ENCODE measurements around the gene RP9. TPM values are rescaled to one million over a fixed set of nuclear protein-coding genes. Genes with fewer than 3 reads are reported as not detected.

Gene RP9
- polyA plus RNA-seq, 2 of the 4 experiments (the other 2 are of a cell fraction): 25.7 to 51.5 TPM

GRCh38 chr7:33128990-33129805, 20.0 kb upstream of the RP9 start, which contains the start of gene BBS9 (continued):
- TF ChIP-seq, protein P1, sequence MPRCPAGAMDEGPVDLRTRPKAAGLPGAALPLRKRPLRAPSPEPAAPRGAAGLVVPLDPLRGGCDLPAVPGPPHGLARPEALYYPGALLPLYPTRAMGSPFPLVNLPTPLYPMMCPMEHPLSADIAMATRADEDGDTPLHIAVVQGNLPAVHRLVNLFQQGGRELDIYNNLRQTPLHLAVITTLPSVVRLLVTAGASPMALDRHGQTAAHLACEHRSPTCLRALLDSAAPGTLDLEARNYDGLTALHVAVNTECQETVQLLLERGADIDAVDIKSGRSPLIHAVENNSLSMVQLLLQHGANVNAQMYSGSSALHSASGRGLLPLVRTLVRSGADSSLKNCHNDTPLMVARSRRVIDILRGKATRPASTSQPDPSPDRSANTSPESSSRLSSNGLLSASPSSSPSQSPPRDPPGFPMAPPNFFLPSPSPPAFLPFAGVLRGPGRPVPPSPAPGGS (IDR thresholded peaks at IDR 0.05): peak; percentile 76; the same call in 1 of the 3 replicates
- no peak for TF ChIP-seq HMGXB4 (CRISPR knock-in tag; IDR thresholded peaks at IDR 0.05; ENCODE audit: borderline replicate concordance)
- TF ChIP-seq CBX8 (IDR thresholded peaks at IDR 0.05): no peak
- TF ChIP-seq MAX (IDR thresholded peaks at IDR 0.05): peak; percentile 55; the same call in 1 of the 2 replicates
- peak; percentile 15; the same call in 1 of the 2 replicates for TF ChIP-seq E2F6 (IDR thresholded peaks at IDR 0.05; ENCODE audit: borderline replicate concordance, low read depth)
- TF ChIP-seq NFE2L2 (conservative IDR thresholded peaks at IDR 0.05; ENCODE audit: low read length): no peak
- TF ChIP-seq SREBF2 (IDR thresholded peaks at IDR 0.05): no peak
- TF ChIP-seq HOXA7 (CRISPR knock-in tag; IDR thresholded peaks at IDR 0.05): no peak
- peak; percentile 66; the same call in 1 of the 2 replicates for TF ChIP-seq MYC (IDR thresholded peaks at IDR 0.05; ENCODE audit: borderline replicate concordance, low read length)

- Histone ChIP-seq H3K27ac (peak overlapping the region; percentile 92 to 97), H3K4me3 (peak overlapping the region; percentile 76), H3K9me3 (peaks cover 5% of the 10 kb centered on the region; the same call in 2 of the 3 replicates), H3K4me2 (peak overlapping the region; percentile 79), H3K4me1 (peaks cover 14% of the 10 kb centered on the region; the same call in 2 of the 3 replicates)
- ATAC-seq (no peak), FAIRE-seq (no peak), DNase-seq (ENCODE audit: low read depth in 1 of 2, low spot score in 1 of 2) (no peak)
- CTCF ChIA-PET: interaction anchor here (3.8 kb wide), 1 partner anchor 20 kb away, joined by 26 read pairs; the partner anchor contains the start of gene RP9
- POLR2A ChIA-PET: interaction anchor here (1.5 kb wide), 1 partner anchor 66 kb away, joined by 5 read pairs; the partner anchor contains the start of gene NT5C3A
- TF ChIP-seq E2F6 (IDR thresholded peaks at IDR 0.05; ENCODE audit: borderline replicate concordance, low read depth): 0 out of 2 replicates have a peak, but pooled peaks have one; percentile 5
- TF ChIP-seq, protein P1 (IDR thresholded peaks at IDR 0.05): no peak
- WGBS (ENCODE audit: missing lambda C conversion rate): 0% methylated on average over 3 of the region's 3 CpGs
Measured at GRCh38 chr7:33128631-33128989, 19.4 kb upstream of the RP9 start.

GRCh38 chr7:33127085-33127484, 17.9 kb upstream of the RP9 start:
- Histone ChIP-seq H3K9me3 (no peaks in the 10 kb centered on the region), H3K4me3 (no peak overlapping the region), H3K4me2 (no peak overlapping the region), H3K4me1 (peaks cover 14% of the 10 kb centered on the region; the same call in 2 of the 3 replicates), H3K27ac (no peak overlapping the region)
- no peak for TF ChIP-seq CBX8 (IDR thresholded peaks at IDR 0.05)
- no peak for TF ChIP-seq KDM5A (IDR thresholded peaks at IDR 0.05)
- TF ChIP-seq HMGXB4 (CRISPR knock-in tag; IDR thresholded peaks at IDR 0.05; ENCODE audit: borderline replicate concordance): no peak
- TF ChIP-seq HDAC2 (IDR thresholded peaks at IDR 0.05): no peak
- TF ChIP-seq ZFP36 (IDR thresholded peaks at IDR 0.05; ENCODE audit: borderline replicate concordance, partially characterized antibody): no peak
- no peak for TF ChIP-seq NPAS2 (CRISPR knock-in tag; IDR thresholded peaks at IDR 0.05; ENCODE audit: borderline replicate concordance)
- no peak for TF ChIP-seq KDM1A (IDR thresholded peaks at IDR 0.05; ENCODE audit: low read depth)
- no peak for TF ChIP-seq EHMT2 (IDR thresholded peaks at IDR 0.05; ENCODE audit: low read depth)
- TF ChIP-seq FOSB (CRISPR knock-in tag; IDR thresholded peaks at IDR 0.05): no peak
- TF ChIP-seq SREBF2 (IDR thresholded peaks at IDR 0.05): no peak
- no peak for TF ChIP-seq SMC3 (IDR thresholded peaks at IDR 0.05)
- no peak for TF ChIP-seq EP300 (IDR thresholded peaks at IDR 0.05)
- TF ChIP-seq TFCP2L1 (CRISPR knock-in tag; IDR thresholded peaks at IDR 0.05): no peak
- no peak for TF ChIP-seq ZNF302 (CRISPR knock-in tag; IDR thresholded peaks at IDR 0.05)
- WGBS (ENCODE audit: missing lambda C conversion rate): 30% methylated on average over 2 of the region's 2 CpGs
- CTCF ChIA-PET: interaction anchor here (3.8 kb wide), 1 partner anchor 18 kb away, joined by 26 read pairs; the partner anchor contains the start of gene RP9
- ATAC-seq (no peak), FAIRE-seq (no peak), DNase-seq (ENCODE audit: low read depth in 1 of 2, low spot score in 1 of 2) (no peak)
- POLR2A ChIA-PET: no interaction called here

Measured in A549 (cell line).